Endothelial cell of umbilical vein (primary cell): ENCODE results near the gene UBE2E2. TPM values are rescaled to one million over a fixed set of nuclear protein-coding genes. Genes with fewer than 3 reads are reported as not detected.

Experiments
- BruUV-seq: library from RNA; stranded (reverse); fragments of 400-500 nt; replicated peaks from 2 replicates; lab custom pipeline; 2021; lab: Mats Ljungman, UMichigan
- CTCF ChIA-PET: fragments of 300-600, 350-600 bp; sonication (Branson Sonifier 250); formaldehyde crosslinking; loops from one replicate; lab custom pipeline; 2021; ENCODE audit warnings: antibody characterized with exemption, inconsistent platforms; lab: Charles Lee
- POLR2A ChIA-PET: fragments of 300-600, 350-600 bp; sonication (Branson Sonifier 250); formaldehyde crosslinking; loops from one replicate; lab custom pipeline; 2021; ENCODE audit warnings: antibody characterized with exemption, inconsistent platforms; lab: Charles Lee
- DNase-seq: peaks from one replicate; pipeline ENCODE4 v3.0.0-alpha.2; 2011; ENCODE audit warnings: low read depth, low spot score
- FAIRE-seq: peaks from 2 replicates; lab custom pipeline; 2011; peaks lifted over from hg19 to GRCh38; lab: Jason Lieb, UNC
- H2AFZ ChIP-seq: 2 replicates; pipeline ENCODE4 v1.6.0; 2012; ENCODE audit warnings: low read depth, low read length, control low read depth, inconsistent platforms
- H3K27ac ChIP-seq: 2 replicates; pipeline ENCODE4 v1.5.1; 2011; ENCODE audit warnings: low read depth, mild to moderate bottlenecking, control low read depth, low read length, moderate library complexity; ENCODE audit not compliant: insufficient read depth
- H3K27me3 ChIP-seq, 2 experiments: 2 replicates each; pipeline versions ENCODE4 v1.6.0 to v1.6.1; 2011; ENCODE audit warnings: low read length in 2 of 2, mixed read lengths in 1 of 2; ENCODE audit not compliant: control insufficient read depth in 2 of 2, insufficient read depth in 2 of 2
- H3K36me3 ChIP-seq, 2 experiments: 2 replicates in 1 of 2; 3 replicates in 1 of 2; pipeline ENCODE4 v1.5.1; 2011; ENCODE audit warnings: low read length in 2 of 2, mild to moderate bottlenecking in 1 of 2, moderate library complexity in 1 of 2; ENCODE audit not compliant: control insufficient read depth in 2 of 2, insufficient read depth in 2 of 2; ENCODE audit errors: extremely low read depth in 1 of 2
- H3K4me1 ChIP-seq: 3 replicates; pipeline ENCODE4 v1.5.1; 2011; ENCODE audit warnings: mild to moderate bottlenecking, low read length; ENCODE audit not compliant: control insufficient read depth, insufficient read depth; ENCODE audit errors: extremely low read depth
- H3K4me2 ChIP-seq: 2 replicates; pipeline ENCODE4 v1.6.1; 2011; ENCODE audit warnings: low read length, control low read depth, mixed read lengths; ENCODE audit not compliant: insufficient read depth
- H3K4me3 ChIP-seq, 3 experiments: fragments of 200-600 bp in 1 of 3; sonication (generic), shearing (Covaris generic) in 1 of 3; replicated peaks in 1 of 3; 2 replicates each; pipeline ENCODE4 v1.5.1; 2011 to 2016; ENCODE audit warnings: control low read depth in 3 of 3, low read length in 3 of 3, mild to moderate bottlenecking in 2 of 3, inconsistent platforms in 1 of 3, low read depth in 1 of 3, moderate library complexity in 1 of 3; ENCODE audit not compliant: insufficient read depth in 1 of 3
- H3K79me2 ChIP-seq: 2 replicates; pipeline ENCODE4 v1.6.0; 2012; ENCODE audit warnings: low read length, inconsistent platforms; ENCODE audit not compliant: control insufficient read depth, insufficient read depth
- H3K9ac ChIP-seq: replicated peaks from 2 replicates; pipeline ENCODE3; 2011; ENCODE audit warnings: low read length, control low read depth; ENCODE audit not compliant: insufficient read depth; ENCODE audit errors: extremely low read depth
- H3K9me1 ChIP-seq: replicated peaks from 3 replicates; pipeline ENCODE4 v1.6.0; 2011; ENCODE audit warnings: mild to moderate bottlenecking, low read length; ENCODE audit not compliant: control insufficient read depth, insufficient read depth; ENCODE audit errors: extremely low read depth
- H3K9me3 ChIP-seq: replicated peaks from 2 replicates; pipeline ENCODE4 v1.5.1; 2012; ENCODE audit warnings: low read length, inconsistent platforms; ENCODE audit not compliant: control insufficient read depth, insufficient read depth
- H4K20me1 ChIP-seq: replicated peaks from 2 replicates; pipeline ENCODE3; 2011; ENCODE audit warnings: mild to moderate bottlenecking, low read length; ENCODE audit not compliant: control insufficient read depth, insufficient read depth; ENCODE audit errors: extremely low read depth
- CTCF ChIP-seq, 2 donors: IDR thresholded peaks; 1 replicate in 1 of 2; 2 replicates in 1 of 2; pipeline ENCODE4 v1.5.1; 2011; ENCODE audit warnings: low read length in 2 of 2, mild to moderate bottlenecking in 2 of 2, moderate library complexity in 2 of 2, control low read depth in 1 of 2, inconsistent platforms in 1 of 2, low read depth in 1 of 2; ENCODE audit not compliant: insufficient read depth in 1 of 2; ENCODE audit errors: extremely low read depth in 1 of 2
- EZH2 ChIP-seq: IDR thresholded peaks from 2 replicates; pipeline ENCODE4 v1.6.1; 2012; ENCODE audit warnings: borderline replicate concordance, low read depth, mild to moderate bottlenecking, moderate library complexity, low read length, inconsistent platforms; ENCODE audit not compliant: severe bottlenecking
- FOS ChIP-seq: IDR thresholded peaks from 2 replicates; pipeline ENCODE4 v1.6.1; 2011; ENCODE audit warnings: mild to moderate bottlenecking, low read length, moderate library complexity, borderline replicate concordance; ENCODE audit not compliant: insufficient read depth
- GATA2 ChIP-seq: IDR thresholded peaks from 2 replicates; pipeline ENCODE4 v1.7.0; 2011; ENCODE audit warnings: low read depth, mild to moderate bottlenecking, moderate library complexity, mixed read lengths, low read length; ENCODE audit not compliant: insufficient read length, insufficient read depth
- JUN ChIP-seq: IDR thresholded peaks from 2 replicates; pipeline ENCODE4 v1.6.1; 2011; ENCODE audit warnings: borderline replicate concordance, low read depth; ENCODE audit not compliant: insufficient read length, insufficient read depth
- MAX ChIP-seq: IDR thresholded peaks from 2 replicates; pipeline ENCODE4 v1.6.1; 2011; ENCODE audit not compliant: insufficient read depth, insufficient read length
- MYC ChIP-seq: IDR thresholded peaks from one replicate; pipeline ENCODE4 v1.6.1; 2011; ENCODE audit warnings: mild to moderate bottlenecking, low read depth, low read length
- POLR2A ChIP-seq: IDR thresholded peaks from 2 replicates; pipeline ENCODE4 v1.6.1; 2012; ENCODE audit warnings: low read depth, mild to moderate bottlenecking, control low read depth, low read length
- POLR2AphosphoS5 ChIP-seq: IDR thresholded peaks from 2 replicates; pipeline ENCODE4 v1.6.1; 2012; ENCODE audit warnings: low read depth, mild to moderate bottlenecking, control low read depth, low read length, moderate library complexity; ENCODE audit not compliant: insufficient read depth
- dilution Hi-C: fragments of 300-500 bp; cut with MboI; formaldehyde crosslinking; loops from one replicate; pipeline ENCODE4 v1.15.0; 2019; ENCODE audit warnings: low sequenced_read_pairs; ENCODE audit not compliant: extremely low pct_ligation_motif_present
- intact Hi-C: fragments of 100-400 bp; cut with micrococcal nuclease; formaldehyde crosslinking; loops from one replicate; pipeline ENCODE4 v1.10.0; 2022
- polyA plus RNA-seq, 4 experiments: library from polyadenylated mRNA; depleted of rRNA in 3 of 4; stranded (reverse) in 3 of 4; unstranded in 1 of 4; fragments of >200 nt; gene quantifications; 2 replicates each; pipeline versions ENCODE4 v1.2.1 to v1.2.3, GENCODE V29; 2011 to 2012; ENCODE audit warnings: missing spikeins in 1 of 4
- total RNA-seq: library from RNA; stranded (reverse); gene quantifications from 2 replicates; pipeline ENCODE4 v1.2.3, GENCODE V29; 2021

UBE2E2 gene
- total and polyA plus RNA-seq, 2 donors (not counting 3 experiments of a cell fraction or from before 2014, with no cell fraction given), result 37.0 to 45.4 TPM

GRCh38 chr3:23611737-23612295, 408.7 kb downstream of the UBE2E2 start:
- no peak overlapping the region for H3K9ac ChIP-seq
- peak overlapping the region; percentile 28 for H3K27ac ChIP-seq
- H3K79me2 ChIP-seq, result no peaks in the 10 kb centered on the region
- BruUV-seq, result no TSS peak
- ChIA-PET POLR2A (no interaction called here), CTCF (interaction anchor here (0.9 to 1.3 kb wide), 2 partner anchors 16 to 139 kb away, joined by 4 to 6 read pairs; no protein-coding TSS in a partner anchor)
- no peaks in the 10 kb centered on the region for H3K9me1 ChIP-seq
- no peaks in the 10 kb centered on the region for H3K9me3 ChIP-seq
- DNase-seq, result peak; percentile 63
- intact Hi-C loops (loop anchor here (1.0 to 5.0 kb wide), 2 partner anchors 17 to 130 kb away; no protein-coding TSS in a partner anchor), dilution Hi-C loops (no loop called here)
- no peak overlapping the region for H3K4me3 ChIP-seq
- no peaks in the 10 kb centered on the region for H3K36me3 ChIP-seq
- no peaks in the 10 kb centered on the region for H4K20me1 ChIP-seq
- peak; percentile 72 for FAIRE-seq
- peak overlapping the region; percentile 80 for H2AFZ ChIP-seq
- no peak overlapping the region for H3K4me2 ChIP-seq
- H3K4me1 ChIP-seq, result peaks cover 18% of the 10 kb centered on the region
- H3K27me3 ChIP-seq, result no peaks in the 10 kb centered on the region
- TF ChIP-seq FOS (no peak), MYC (no peak), MAX (no peak), POLR2AphosphoS5 (no peak), JUN (no peak), CTCF (IDR thresholded peaks at IDR 0.05; ENCODE audit: extremely low read depth in 1 of 2, insufficient read depth in 1 of 2, low read depth in 1 of 2, low read length in 2 of 2) (no peak), GATA2 (no peak), EZH2 (no peak), POLR2A (no peak)
